MCF 10A (cell line): ENCODE data around the gene CNGA3. TPM values are rescaled to one million over a fixed set of nuclear protein-coding genes. Genes with fewer than 3 reads are reported as not detected.

ENCODE experiments used
- BruUV-seq: library from RNA; stranded (reverse); fragments of 400-500 nt; replicated peaks from 2 replicates; lab custom pipeline; 2021; lab: Mats Ljungman, UMichigan
- CTCF ChIA-PET: fragments of 300-600 bp; sonication (Branson Sonifier 250); formaldehyde crosslinking; extraction: SDS; loops from one replicate; lab custom pipeline; 2021; ENCODE audit warnings: antibody characterized with exemption, inconsistent platforms; lab: Yijun Ruan, JAX
- POLR2A ChIA-PET: fragments of 300-600, 350-650 bp; sonication (Branson Sonifier 250); formaldehyde crosslinking; extraction: SDS; loops from one replicate; lab custom pipeline; 2020; ENCODE audit warnings: antibody characterized with exemption, inconsistent platforms; lab: Yijun Ruan, JAX
- DNase-seq: peaks from one replicate; pipeline ENCODE4 v3.0.0-alpha.2; 2018; ENCODE audit not compliant: unreplicated experiment
- H3K27ac Mint-ChIP-seq: one replicate; pipeline ENCODE4 v1.8.0; 2022; ENCODE audit warnings: mild to moderate bottlenecking, low read depth, mixed read lengths; ENCODE audit not compliant: unreplicated experiment
- H3K27me3 Mint-ChIP-seq: one replicate; pipeline ENCODE4 v1.8.0; 2022; ENCODE audit warnings: mixed read lengths; ENCODE audit not compliant: insufficient read depth, unreplicated experiment
- H3K36me3 Mint-ChIP-seq: one replicate; pipeline ENCODE4 v1.8.0; 2022; ENCODE audit warnings: mild to moderate bottlenecking, moderate library complexity, mixed read lengths; ENCODE audit not compliant: insufficient read depth, unreplicated experiment
- H3K4me1 Mint-ChIP-seq: one replicate; pipeline ENCODE4 v1.8.0; 2022; ENCODE audit warnings: mixed read lengths; ENCODE audit not compliant: insufficient read depth, unreplicated experiment
- H3K4me3 Mint-ChIP-seq: one replicate; pipeline ENCODE4 v1.8.0; 2022; ENCODE audit warnings: mild to moderate bottlenecking, moderate library complexity, mixed read lengths; ENCODE audit not compliant: unreplicated experiment
- H3K9me3 Mint-ChIP-seq: one replicate; pipeline ENCODE4 v1.8.0; 2022; ENCODE audit warnings: mixed read lengths; ENCODE audit not compliant: unreplicated experiment
- CTCF ChIP-seq: fragments of 200-600 bp; IDR thresholded peaks from one replicate; pipeline ENCODE4 v1.8.0; 2022; ENCODE audit warnings: antibody characterized with exemption, mild to moderate bottlenecking; ENCODE audit not compliant: unreplicated experiment
- intact Hi-C: fragments of 100-400 bp; cut with micrococcal nuclease; formaldehyde crosslinking; loops from 2 replicates; pipeline ENCODE4 v1.14.1; 2022
- total RNA-seq: library from RNA; stranded (reverse); gene quantifications from 2 replicates; pipeline ENCODE4 v1.2.3, GENCODE V29; 2022

CNGA3 gene
- total RNA-seq, 1 experiment from 2014 or later, result not detected

- DNase-seq, result no peak
- no peaks in the 10 kb centered on the region for H3K36me3 Mint-ChIP-seq
- ChIA-PET POLR2A (interaction anchor here (0.6 to 2.0 kb wide), 3 partner anchors 10 to 514 kb away, joined by 3 to 6 read pairs (median 4); no protein-coding TSS in a partner anchor), CTCF (interaction anchor here (0.6 to 1.4 kb wide), 6 partner anchors 18 to 775 kb away, joined by 3 to 5 read pairs (median 4); no protein-coding TSS in a partner anchor)
- no peaks in the 10 kb centered on the region for H3K27me3 Mint-ChIP-seq
- no peak overlapping the region for H3K4me3 Mint-ChIP-seq
- TF ChIP-seq CTCF, result no peak
- peaks cover 9% of the 10 kb centered on the region for H3K4me1 Mint-ChIP-seq
- no peak overlapping the region for H3K27ac Mint-ChIP-seq
- intact Hi-C loops, result no loop called here
- no peaks in the 10 kb centered on the region for H3K9me3 Mint-ChIP-seq
- no TSS peak for BruUV-seq
Measured at GRCh38 chr2:98446850-98447249, 100.6 kb downstream of the CNGA3 start.

Other genes starting within 250 kb of the CNGA3 start
- 20.8 and 21.5 TPM in 2 replicates for gene INPP4A, start 98.4 kb downstream of the CNGA3 start, total RNA-seq